ENCODE data around the gene NGF.
"Not testable (repeated sequence)": the region's sequence is repeated elsewhere in the genome, so short reads cannot be mapped to it uniquely, and the experiment has no call there.

NGF gene

GRCh38 chr1:115310581-115311473 is 27.2 kb downstream of the NGF start:
- DNase-seq (ENCODE audit: low read depth in 2 of 2) = no peak

GRCh38 chr1:115309504-115309903 is 28.5 kb downstream of the NGF start:
- not testable (repeated sequence) for DNase-seq (ENCODE audit: low read depth in 2 of 2)

GRCh38 chr1:115308969-115309368 is 29.1 kb downstream of the NGF start:
- DNase-seq (ENCODE audit: low read depth in 2 of 2) = no peak

GRCh38 chr1:115307661-115308060 is 30.4 kb downstream of the NGF start:
- DNase-seq (ENCODE audit: low read depth in 2 of 2) = no peak

GRCh38 chr1:115306146-115306545 is 31.9 kb downstream of the NGF start:
- no peak for DNase-seq (ENCODE audit: low read depth in 2 of 2)

- no peak for DNase-seq (ENCODE audit: low read depth in 2 of 2)
Observed at GRCh38 chr1:115303364-115303763, 34.7 kb downstream of the NGF start.

- DNase-seq (ENCODE audit: low read depth in 2 of 2) = no peak
Observed at GRCh38 chr1:115302390-115302961, 35.6 kb downstream of the NGF start.

- DNase-seq (ENCODE audit: low read depth in 2 of 2) = no peak
Observed at GRCh38 chr1:115301438-115302020, 36.5 kb downstream of the NGF start.

- DNase-seq (ENCODE audit: low read depth in 2 of 2) = no peak
Observed at GRCh38 chr1:115300087-115300876, 37.8 kb downstream of the NGF start.

GRCh38 chr1:115299266-115299665 is 38.8 kb downstream of the NGF start:
- DNase-seq (ENCODE audit: low read depth in 2 of 2) = no peak

GRCh38 chr1:115296981-115297380 is 41.1 kb downstream of the NGF start:
- no peak for DNase-seq (ENCODE audit: low read depth in 2 of 2)

GRCh38 chr1:115295904-115296696 is 41.9 kb downstream of the NGF start:
- no peak for DNase-seq (ENCODE audit: low read depth in 2 of 2)

GRCh38 chr1:115293899-115294298 is 44.1 kb downstream of the NGF start:
- DNase-seq (ENCODE audit: low read depth in 2 of 2) = no peak

GRCh38 chr1:115293006-115293405 is 45.0 kb downstream of the NGF start:
- DNase-seq (ENCODE audit: low read depth in 2 of 2) = no peak

GRCh38 chr1:115291741-115292140 is 46.3 kb downstream of the NGF start:
- DNase-seq (ENCODE audit: low read depth in 2 of 2) = no peak

GRCh38 chr1:115289940-115290339 is 48.1 kb downstream of the NGF start:
- no peak for DNase-seq (ENCODE audit: low read depth in 2 of 2)

GRCh38 chr1:115288591-115289198 is 49.4 kb downstream of the NGF start:
- no peak for DNase-seq (ENCODE audit: low read depth in 2 of 2)

- no peak for DNase-seq (ENCODE audit: low read depth in 2 of 2)
Observed at GRCh38 chr1:115286431-115287205, 51.4 kb downstream of the NGF start.

GRCh38 chr1:115284209-115284608 is 53.8 kb downstream of the NGF start:
- no peak for DNase-seq (ENCODE audit: low read depth in 2 of 2)

- no peak for DNase-seq (ENCODE audit: low read depth in 2 of 2)
Observed at GRCh38 chr1:115283681-115284146, 54.3 kb downstream of the NGF start.

All from activated CD4-positive, alpha-beta T cell treated with anti-CD3 and anti-CD28 coated beads for 24 hours (primary cell).